Neural cell (in vitro differentiated cells): ENCODE measurements around the gene TMEM132A. TPM values are rescaled to one million over a fixed set of nuclear protein-coding genes. Genes with fewer than 3 reads are reported as not detected.

ENCODE experiments used
- H2AFZ ChIP-seq: fragments of 200-600, 300-800 bp; sonication (generic), shearing (Covaris generic); 2 replicates; pipeline ENCODE4 v1.6.0; 2014; ENCODE audit warnings: low read depth, mild to moderate bottlenecking, antibody characterized with exemption, low read length, moderate library complexity
- H3F3A ChIP-seq: fragments of 200-600 bp; shearing (Covaris generic); 2 replicates; pipeline ENCODE4 v1.6.1; 2016; ENCODE audit warnings: mild to moderate bottlenecking, moderate library complexity, mixed read lengths, antibody characterized with exemption, low read length; ENCODE audit not compliant: insufficient read depth, poor library complexity, severe bottlenecking
- H3K27ac ChIP-seq: fragments of 200-600, 300-800 bp; sonication (generic), shearing (Covaris generic); 2 replicates; pipeline ENCODE4 v1.5.1; 2014; ENCODE audit warnings: mild to moderate bottlenecking, low read length, moderate library complexity
- H3K27me3 ChIP-seq: fragments of 300-800, 200-600 bp; sonication (generic), shearing (Covaris generic); 2 replicates; pipeline ENCODE4 v1.6.0; 2014; ENCODE audit warnings: mild to moderate bottlenecking, low read depth, low read length, moderate library complexity; ENCODE audit not compliant: insufficient read depth
- H3K36me3 ChIP-seq: fragments of 300-800, 200-600 bp; sonication (generic), shearing (Covaris generic); 2 replicates; pipeline ENCODE4 v1.5.1; 2014; ENCODE audit warnings: mild to moderate bottlenecking, antibody characterized with exemption, low read length, moderate library complexity; ENCODE audit not compliant: insufficient read depth
- H3K4me2 ChIP-seq: fragments of 300-800, 200-600 bp; sonication (generic), shearing (Covaris generic); 2 replicates; pipeline ENCODE4 v1.6.0; 2014; ENCODE audit warnings: mild to moderate bottlenecking, low read length
- H3K4me3 ChIP-seq: fragments of 300-800, 200-600 bp; sonication (generic), shearing (Covaris generic); 2 replicates; pipeline ENCODE4 v1.5.1; 2014; ENCODE audit warnings: mild to moderate bottlenecking, low read length, moderate library complexity
- H3K79me2 ChIP-seq: fragments of 200-600 bp; shearing (Covaris generic); replicated peaks from 2 replicates; pipeline ENCODE4 v1.6.0; 2014; ENCODE audit warnings: mild to moderate bottlenecking, low read length, moderate library complexity; ENCODE audit not compliant: insufficient read depth
- H3K9ac ChIP-seq: fragments of 300-800, 200-600 bp; sonication (generic), shearing (Covaris generic); 2 replicates; pipeline ENCODE4 v1.6.1; 2016; ENCODE audit warnings: mild to moderate bottlenecking, low read length, mixed read lengths
- H3K9me2 ChIP-seq: fragments of 200-600 bp; shearing (Covaris generic); 2 replicates; pipeline ENCODE4 v1.6.1; 2016; ENCODE audit warnings: mild to moderate bottlenecking, low read length, mixed read lengths; ENCODE audit not compliant: insufficient read depth
- H3K9me3 ChIP-seq: fragments of 200-600, 300-800 bp; sonication (generic), shearing (Covaris generic); 2 replicates; pipeline ENCODE4 v1.6.1; 2016; ENCODE audit warnings: mild to moderate bottlenecking, mixed run types, low read length, moderate library complexity, mixed read lengths
- H4K20me1 ChIP-seq: fragments of 200-600 bp; shearing (Covaris generic); 2 replicates; pipeline ENCODE4 v1.6.1; 2016; ENCODE audit warnings: mild to moderate bottlenecking, mixed run types; ENCODE audit not compliant: insufficient read depth
- CTCF ChIP-seq: fragments of 450-650 bp; IDR thresholded peaks from 2 replicates; pipeline ENCODE4 v1.5.1; 2014; ENCODE audit warnings: antibody characterized with exemption, mild to moderate bottlenecking, moderate library complexity; ENCODE audit not compliant: poor library complexity, severe bottlenecking
- EP300 ChIP-seq: fragments of 450-650 bp; conservative IDR thresholded peaks from 2 replicates; pipeline ENCODE4 v1.6.1; 2014; ENCODE audit warnings: antibody characterized with exemption, mild to moderate bottlenecking, moderate library complexity; ENCODE audit not compliant: poor library complexity, severe bottlenecking
- EZH2 ChIP-seq: fragments of 200-600, 300-800 bp; shearing (Covaris generic), sonication (generic); IDR thresholded peaks from 2 replicates; pipeline ENCODE4 v1.6.1; 2014; ENCODE audit warnings: antibody characterized with exemption, low read length, borderline replicate concordance, mild to moderate bottlenecking; ENCODE audit not compliant: insufficient read depth, poor library complexity, severe bottlenecking
- MXI1 ChIP-seq: fragments of 450-650 bp; conservative IDR thresholded peaks from 2 replicates; pipeline ENCODE4 v1.6.1; 2014; ENCODE audit warnings: antibody characterized with exemption, mild to moderate bottlenecking; ENCODE audit not compliant: poor library complexity, severe bottlenecking
- POLR2AphosphoS5 ChIP-seq: IDR thresholded peaks from 2 replicates; pipeline ENCODE4 v1.6.1; 2012
- RAD21 ChIP-seq: fragments of 450-650 bp; conservative IDR thresholded peaks from 2 replicates; pipeline ENCODE4 v1.6.1; 2014; ENCODE audit warnings: antibody characterized with exemption, mild to moderate bottlenecking, moderate library complexity
- REST ChIP-seq: IDR thresholded peaks from 2 replicates; pipeline ENCODE4 v1.6.1; 2012; ENCODE audit warnings: borderline replicate concordance
- SMC3 ChIP-seq: fragments of 450-650 bp; conservative IDR thresholded peaks from 2 replicates; pipeline ENCODE4 v1.6.1; 2014; ENCODE audit warnings: antibody characterized with exemption, mild to moderate bottlenecking, moderate library complexity; ENCODE audit not compliant: poor library complexity
- TAF1 ChIP-seq: IDR thresholded peaks from 2 replicates; pipeline ENCODE4 v1.6.1; 2012; ENCODE audit warnings: low read depth
- polyA plus RNA-seq: library from polyadenylated mRNA; depleted of rRNA; stranded (reverse); fragments of >200 nt; gene quantifications from 2 replicates; pipeline ENCODE4 v1.2.3, GENCODE V29; 2014

TMEM132A gene
- polyA plus RNA-seq, 1 donor from 2014 or later, result 215 TPM

GRCh38 chr11:60942970-60943565 is 18.8 kb downstream of the TMEM132A start:
- no peaks in the 10 kb centered on the region for H3K9me3 ChIP-seq
- no peak overlapping the region for H3K4me2 ChIP-seq
- no peak overlapping the region for H3K9ac ChIP-seq
- H3K9me2 ChIP-seq, result no peaks in the 10 kb centered on the region
- H3K79me2 ChIP-seq, result no peaks in the 10 kb centered on the region
- no peak overlapping the region for H3K27ac ChIP-seq
- no peak overlapping the region for H2AFZ ChIP-seq
- H3K36me3 ChIP-seq, result no peaks in the 10 kb centered on the region
- TF ChIP-seq CTCF (no peak), TAF1 (no peak), EP300 (no peak), EZH2 (no peak), SMC3 (no peak), POLR2AphosphoS5 (no peak), REST (no peak), RAD21 (no peak), MXI1 (no peak)
- H3F3A ChIP-seq, result no peaks in the 10 kb centered on the region
- H3K4me3 ChIP-seq, result no peak overlapping the region
- no peaks in the 10 kb centered on the region for H4K20me1 ChIP-seq
- H3K27me3 ChIP-seq, result no peaks in the 10 kb centered on the region

DNA sequence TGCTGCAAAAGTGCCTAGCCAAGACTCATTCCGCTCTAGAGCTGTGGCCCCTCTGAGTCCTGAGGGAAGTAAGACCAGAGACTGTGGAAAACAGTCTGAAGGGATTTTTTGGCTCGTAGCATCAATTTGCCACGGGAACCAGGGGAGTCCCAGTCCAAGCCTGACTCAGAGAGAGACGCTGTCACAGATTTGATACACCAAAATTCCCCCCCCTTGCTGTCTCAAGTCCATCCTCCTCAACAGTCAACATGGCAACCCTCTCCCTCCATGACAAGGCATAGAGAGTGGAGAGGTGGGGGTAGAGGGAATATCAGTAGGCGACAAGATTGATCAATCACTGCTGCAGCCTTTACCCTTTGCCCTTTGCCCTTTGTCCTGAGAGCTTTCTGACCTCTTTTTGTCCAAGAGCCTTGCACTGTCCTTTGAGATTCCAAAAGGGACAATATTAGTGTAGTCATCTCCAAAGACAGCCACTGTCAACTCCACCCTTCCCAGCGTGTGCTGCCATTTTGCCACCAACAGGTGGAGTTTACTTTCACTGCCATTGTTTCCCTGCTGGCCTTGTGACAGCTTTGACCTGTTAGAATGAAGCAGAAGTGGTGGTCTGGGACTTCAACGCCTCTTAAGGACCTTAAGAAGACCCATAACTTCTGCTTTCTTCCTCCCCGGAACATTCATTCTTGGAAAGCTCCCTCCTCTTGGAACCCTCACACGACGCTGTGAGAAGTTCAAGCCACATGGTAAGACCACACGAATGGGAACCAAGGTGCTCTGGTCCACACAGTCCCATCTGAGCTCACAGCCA is 20.4 kb downstream of the TMEM132A start:
- Histone ChIP-seq H3K4me3 (no peak overlapping the region), H3K4me2 (no peak overlapping the region), H4K20me1 (no peaks in the 10 kb centered on the region), H3K9me2 (no peaks in the 10 kb centered on the region), H2AFZ (no peak overlapping the region), H3K36me3 (no peaks in the 10 kb centered on the region), H3K27ac (no peak overlapping the region), H3K9me3 (no peaks in the 10 kb centered on the region), H3K27me3 (no peaks in the 10 kb centered on the region), H3K9ac (no peak overlapping the region), H3F3A (no peaks in the 10 kb centered on the region), H3K79me2 (no peaks in the 10 kb centered on the region)
- TF ChIP-seq CTCF, result peak; percentile 10
- TF ChIP-seq REST, result no peak
- no peak for TF ChIP-seq SMC3
- TF ChIP-seq MXI1, result no peak
- TF ChIP-seq EZH2, result no peak
- TF ChIP-seq POLR2AphosphoS5, result no peak
